K562 (cell line): Measurements from ENCODE around the gene PKHD1. TPM values are rescaled to one million over a fixed set of nuclear protein-coding genes. Genes with fewer than 3 reads are reported as not detected.

Experiments used
- ATAC-seq: fragments of 200-7000 bp; cut with Tn5 transposase; 3 replicates; pipeline ENCODE4 v1.9.1; 2020; ENCODE audit warnings: moderate library complexity
- BruUV-seq: library from RNA; stranded (reverse); fragments of 400-500 nt; replicated peaks from 2 replicates; lab custom pipeline; 2021; lab: Mats Ljungman, UMichigan
- CTCF ChIA-PET: fragments of 300-600 bp; formaldehyde crosslinking; extraction: SDS; loops from one replicate; lab custom pipeline; 2021; ENCODE audit warnings: low intra/inter-chr PET ratio; lab: Yijun Ruan, JAX
- POLR2A ChIA-PET: fragments of 300-600, 350-650 bp; sonication (Branson Sonifier 250); formaldehyde crosslinking; extraction: SDS; loops from one replicate; lab custom pipeline; 2021; ENCODE audit warnings: antibody characterized with exemption, inconsistent platforms; lab: Yijun Ruan, JAX
- DNase-seq, 4 experiments: peaks; one replicate each; pipeline versions ENCODE4 v3.0.0 to v3.0.0-alpha.2; 2011 to 2018; ENCODE audit warnings: low spot score in 3 of 4, mixed read lengths in 3 of 4; ENCODE audit errors: extremely low read depth in 1 of 4
- FAIRE-seq: peaks from 2 replicates; lab custom pipeline; 2011; peaks lifted over from hg19 to GRCh38; lab: Jason Lieb, UNC
- H2AFZ ChIP-seq: 2 replicates; pipeline ENCODE4 v1.6.0; 2011; ENCODE audit warnings: low read depth, low read length, control low read depth, inconsistent platforms
- H3K27ac ChIP-seq: fragments of 200-600 bp; 3 replicates; pipeline ENCODE4 v1.8.0; 2011; ENCODE audit warnings: low read depth, mild to moderate bottlenecking, control low read depth, inconsistent platforms, low read length, moderate library complexity, mixed read lengths; ENCODE audit errors: extremely low read depth
- H3K27me3 ChIP-seq, 2 experiments: fragments of 300-600 bp in 1 of 2; 2 replicates in 1 of 2; 3 replicates in 1 of 2; pipeline versions ENCODE4 v1.6.0 to v1.8.0; 2011; ENCODE audit warnings: inconsistent platforms in 2 of 2, low read length in 2 of 2, mild to moderate bottlenecking in 1 of 2, mixed read lengths in 1 of 2, moderate library complexity in 1 of 2; ENCODE audit not compliant: control insufficient read depth in 2 of 2, insufficient read depth in 2 of 2
- H3K36me3 ChIP-seq: fragments of 300-600 bp; 3 replicates; pipeline ENCODE4 v1.8.0; 2011; ENCODE audit warnings: mild to moderate bottlenecking, low read length, inconsistent platforms; ENCODE audit not compliant: control insufficient read depth, insufficient read depth
- H3K4me1 ChIP-seq, 2 experiments: fragments of 200-600 bp in 1 of 2; replicated peaks in 1 of 2; 2 replicates in 1 of 2; 3 replicates in 1 of 2; pipeline versions ENCODE4 v1.5.1 to v1.8.0; 2011; ENCODE audit warnings: inconsistent platforms in 2 of 2, low read length in 2 of 2, mild to moderate bottlenecking in 1 of 2, mixed read lengths in 1 of 2, moderate library complexity in 1 of 2; ENCODE audit not compliant: control insufficient read depth in 2 of 2, insufficient read depth in 2 of 2
- H3K4me2 ChIP-seq: 2 replicates; pipeline ENCODE4 v1.6.1; 2011; ENCODE audit warnings: low read length, control low read depth, inconsistent platforms, mixed read lengths; ENCODE audit not compliant: insufficient read depth
- H3K4me3 ChIP-seq: fragments of 200-600 bp; sonication (generic), shearing (Covaris generic); 2 replicates; pipeline ENCODE4 v1.5.1; 2016; ENCODE audit warnings: control low read depth, inconsistent platforms
- H3K79me2 ChIP-seq: fragments of 200-600 bp; 3 replicates; pipeline ENCODE4 v1.8.0; 2011; ENCODE audit warnings: low read length, inconsistent platforms; ENCODE audit not compliant: control insufficient read depth, insufficient read depth
- H3K9ac ChIP-seq, 2 experiments: 2 replicates each; pipeline versions ENCODE4 v1.6.0 to v1.6.1; 2011; ENCODE audit warnings: low read depth in 2 of 2, low read length in 2 of 2, control low read depth in 1 of 2, inconsistent platforms in 1 of 2, mild to moderate bottlenecking in 1 of 2, mixed read lengths in 1 of 2; ENCODE audit not compliant: insufficient read depth in 1 of 2
- H3K9me1 ChIP-seq: one replicate; pipeline ENCODE4 v1.6.0; 2011; ENCODE audit warnings: inconsistent platforms, mild to moderate bottlenecking, low read length, moderate library complexity; ENCODE audit not compliant: control insufficient read depth, insufficient read depth
- H3K9me3 ChIP-seq: replicated peaks from 2 replicates; pipeline ENCODE4 v1.5.1; 2011; ENCODE audit warnings: low read depth, low read length, inconsistent platforms; ENCODE audit not compliant: control insufficient read depth, insufficient read depth
- H4K20me1 ChIP-seq: replicated peaks from 2 replicates; pipeline ENCODE4 v1.6.1; 2011; ENCODE audit warnings: low read length, inconsistent platforms, mixed read lengths; ENCODE audit not compliant: control insufficient read depth, insufficient read depth
- E2F5 ChIP-seq: sonication (generic); formaldehyde crosslinking; IDR thresholded peaks from 2 replicates; pipeline ENCODE4 v1.8.0; 2022; ENCODE audit warnings: mild to moderate bottlenecking, missing genetic modification reagents
- LCOR ChIP-seq: sonication (generic); formaldehyde crosslinking; IDR thresholded peaks from 2 replicates; pipeline ENCODE4 v1.8.0; 2022; ENCODE audit warnings: mild to moderate bottlenecking, missing genetic modification reagents
- SRSF9 ChIP-seq: fragments of 200-400 bp; formaldehyde crosslinking; IDR thresholded peaks from 2 replicates; pipeline ENCODE4 v1.6.1; 2017; ENCODE audit warnings: low read depth, low read length, borderline replicate concordance
- ZNF274 ChIP-seq: IDR thresholded peaks from 2 replicates; pipeline ENCODE4 v1.6.1; 2011; ENCODE audit warnings: low read depth, mild to moderate bottlenecking, low read length, moderate library complexity, borderline replicate concordance
- in situ Hi-C: fragments of 300-500 bp; cut with MboI; formaldehyde crosslinking; loops from 4 replicates; pipeline ENCODE4 v1.15.0; 2018; ENCODE audit warnings: inconsistent platforms, mixed read lengths
- intact Hi-C: fragments of 100-400 bp; cut with micrococcal nuclease; formaldehyde crosslinking; loops from 2 replicates; pipeline ENCODE4 v1.14.2; 2022
- polyA plus RNA-seq, 8 experiments: library from polyadenylated mRNA; depleted of rRNA in 4 of 8; stranded (reverse) in 5 of 8; unstranded in 3 of 8; fragments of >200 nt; fragmentation: Nextera tagmentation in 2 of 8; fragmentation: Illumina TruSeq in 1 of 8; extraction: Ambion mirVana in 2 of 8; extraction: Trizol in 1 of 8; gene quantifications; 2 replicates each; pipeline versions ENCODE4 v1.2.1 to v1.2.3, GENCODE V29; 2011 to 2014; ENCODE audit warnings: inconsistent platforms in 1 of 8, missing spikeins in 1 of 8
- total RNA-seq, 7 experiments: library from RNA; depleted of rRNA in 6 of 7; stranded (reverse); fragments of >200 nt in 6 of 7; fragmentation: Illumina TruSeq in 2 of 7; extraction: Trizol in 2 of 7; gene quantifications; 2 replicates each; pipeline versions ENCODE4 v1.2.1 to v1.2.3, GENCODE V29; 2011 to 2021; ENCODE audit warnings: low replicate concordance in 1 of 7
- TF ChIP-seq, protein P1 (sequence below): fragments of 450-650 bp; formaldehyde crosslinking; IDR thresholded peaks from 2 replicates; pipeline ENCODE4 v1.4.0; 2020; ENCODE audit warnings: mild to moderate bottlenecking, moderate library complexity
- TF ChIP-seq, protein P2 (sequence below): fragments of 450-650 bp; conservative IDR thresholded peaks from 2 replicates; pipeline ENCODE4 v1.6.1; 2016; ENCODE audit warnings: missing genetic modification characterization, low read depth, mild to moderate bottlenecking, missing compliant biosample characterization, moderate library complexity
- TF ChIP-seq, protein P3 (sequence below): fragments of 450-650 bp; formaldehyde crosslinking; IDR thresholded peaks from 2 replicates; pipeline ENCODE4 v1.4.0; 2020; ENCODE audit warnings: mild to moderate bottlenecking, moderate library complexity

PKHD1 gene
- total and polyA plus RNA-seq, 9 of the 15 experiments (the other 6 are each of a cell fraction or from before 2014, with no cell fraction given), result 0.01 to 0.04 (median 0.01) TPM; not detected in 6

- TF ChIP-seq, protein P1, sequence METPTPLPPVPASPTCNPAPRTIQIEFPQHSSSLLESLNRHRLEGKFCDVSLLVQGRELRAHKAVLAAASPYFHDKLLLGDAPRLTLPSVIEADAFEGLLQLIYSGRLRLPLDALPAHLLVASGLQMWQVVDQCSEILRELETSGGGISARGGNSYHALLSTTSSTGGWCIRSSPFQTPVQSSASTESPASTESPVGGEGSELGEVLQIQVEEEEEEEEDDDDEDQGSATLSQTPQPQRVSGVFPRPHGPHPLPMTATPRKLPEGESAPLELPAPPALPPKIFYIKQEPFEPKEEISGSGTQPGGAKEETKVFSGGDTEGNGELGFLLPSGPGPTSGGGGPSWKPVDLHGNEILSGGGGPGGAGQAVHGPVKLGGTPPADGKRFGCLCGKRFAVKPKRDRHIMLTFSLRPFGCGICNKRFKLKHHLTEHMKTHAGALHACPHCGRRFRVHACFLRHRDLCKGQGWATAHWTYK (CRISPR knock-in tag), result no peak
These were observed 309.8 kb downstream of the PKHD1 start (continued) for GRCh38 chr6:51777618-51778017.

GRCh38 chr6:51775942-51776860, 311.2 kb downstream of the PKHD1 start:
- ATAC-seq (no peak), FAIRE-seq (no peak), DNase-seq (no peak)
- Histone ChIP-seq H3K9me1 (no peaks in the 10 kb centered on the region), H3K79me2 (no peaks in the 10 kb centered on the region), H3K36me3 (no peaks in the 10 kb centered on the region), H3K9ac (no peak overlapping the region), H2AFZ (no peak overlapping the region), H3K4me2 (no peak overlapping the region), H3K27ac (no peak overlapping the region), H3K27me3 (no peaks in the 10 kb centered on the region), H3K4me1 (no peaks in the 10 kb centered on the region), H3K9me3 (no peaks in the 10 kb centered on the region), H4K20me1 (no peaks in the 10 kb centered on the region), H3K4me3 (no peak overlapping the region)
- in situ Hi-C loops (no loop called here), intact Hi-C loops (no loop called here)
- ChIA-PET CTCF (no interaction called here), POLR2A (no interaction called here)
- no TSS peak for BruUV-seq
- TF ChIP-seq SRSF9, result no peak
- TF ChIP-seq ZNF274, result no peak
- TF ChIP-seq, protein P2, sequence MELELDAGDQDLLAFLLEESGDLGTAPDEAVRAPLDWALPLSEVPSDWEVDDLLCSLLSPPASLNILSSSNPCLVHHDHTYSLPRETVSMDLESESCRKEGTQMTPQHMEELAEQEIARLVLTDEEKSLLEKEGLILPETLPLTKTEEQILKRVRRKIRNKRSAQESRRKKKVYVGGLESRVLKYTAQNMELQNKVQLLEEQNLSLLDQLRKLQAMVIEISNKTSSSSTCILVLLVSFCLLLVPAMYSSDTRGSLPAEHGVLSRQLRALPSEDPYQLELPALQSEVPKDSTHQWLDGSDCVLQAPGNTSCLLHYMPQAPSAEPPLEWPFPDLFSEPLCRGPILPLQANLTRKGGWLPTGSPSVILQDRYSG (tag), result no peak
- TF ChIP-seq E2F5 (CRISPR knock-in tag), result no peak
- TF ChIP-seq, protein P3, sequence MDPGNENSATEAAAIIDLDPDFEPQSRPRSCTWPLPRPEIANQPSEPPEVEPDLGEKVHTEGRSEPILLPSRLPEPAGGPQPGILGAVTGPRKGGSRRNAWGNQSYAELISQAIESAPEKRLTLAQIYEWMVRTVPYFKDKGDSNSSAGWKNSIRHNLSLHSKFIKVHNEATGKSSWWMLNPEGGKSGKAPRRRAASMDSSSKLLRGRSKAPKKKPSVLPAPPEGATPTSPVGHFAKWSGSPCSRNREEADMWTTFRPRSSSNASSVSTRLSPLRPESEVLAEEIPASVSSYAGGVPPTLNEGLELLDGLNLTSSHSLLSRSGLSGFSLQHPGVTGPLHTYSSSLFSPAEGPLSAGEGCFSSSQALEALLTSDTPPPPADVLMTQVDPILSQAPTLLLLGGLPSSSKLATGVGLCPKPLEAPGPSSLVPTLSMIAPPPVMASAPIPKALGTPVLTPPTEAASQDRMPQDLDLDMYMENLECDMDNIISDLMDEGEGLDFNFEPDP (CRISPR knock-in tag), result no peak
- no peak for TF ChIP-seq LCOR (CRISPR knock-in tag)
